Measurements from ENCODE around the gene RTF1. TPM values are rescaled to one million over a fixed set of nuclear protein-coding genes. Genes with fewer than 3 reads are reported as not detected.

RTF1 gene
- total RNA-seq, 1 donor from 2014 or later, result 7.6 TPM

- DNase-seq (ENCODE audit: low read depth) (no peak), FAIRE-seq (no peak)
- Histone ChIP-seq H3K36me3 (ENCODE audit: control insufficient read depth, insufficient read depth, low read length) (peaks cover 16% of the 10 kb centered on the region), H3K27me3 (ENCODE audit: control insufficient read depth, insufficient read depth, low read length) (no peaks in the 10 kb centered on the region), H3K4me3 (ENCODE audit: low read depth, low read length) (no peak overlapping the region)
- no peak for TF ChIP-seq CTCF (IDR thresholded peaks at IDR 0.05; ENCODE audit: insufficient read depth, low read length, severe bottlenecking)
Measured at GRCh38 chr15:41473418-41473817, 56.5 kb downstream of the RTF1 start.

- no peaks in the 10 kb centered on the region for H3K27me3 ChIP-seq (ENCODE audit: control insufficient read depth, insufficient read depth, low read length)
- no peak for DNase-seq (ENCODE audit: low read depth)
- no peak for FAIRE-seq
- H3K36me3 ChIP-seq (ENCODE audit: control insufficient read depth, insufficient read depth, low read length), result peaks cover 22% of the 10 kb centered on the region
- H3K4me3 ChIP-seq (ENCODE audit: low read depth, low read length), result no peak overlapping the region
- no peak for TF ChIP-seq CTCF (IDR thresholded peaks at IDR 0.05; ENCODE audit: insufficient read depth, low read length, severe bottlenecking)
Measured at GRCh38 chr15:41474436-41474835, 57.5 kb downstream of the RTF1 start.

- Histone ChIP-seq H3K36me3 (ENCODE audit: control insufficient read depth, insufficient read depth, low read length) (peaks cover 22% of the 10 kb centered on the region), H3K4me3 (ENCODE audit: low read depth, low read length) (no peak overlapping the region)
Measured at GRCh38 chr15:41474941-41475340, 58.0 kb downstream of the RTF1 start.

GRCh38 chr15:41476416-41477048 is 59.6 kb downstream of the RTF1 start:
- DNase-seq (ENCODE audit: low read depth) (no peak), FAIRE-seq (peak; percentile 60)
- peaks cover 20% of the 10 kb centered on the region for H3K36me3 ChIP-seq (ENCODE audit: control insufficient read depth, insufficient read depth, low read length)
- TF ChIP-seq CTCF (IDR thresholded peaks at IDR 0.05; ENCODE audit: insufficient read depth, low read length, severe bottlenecking), result no peak
- H3K4me3 ChIP-seq (ENCODE audit: low read depth, low read length), result no peak overlapping the region
- H3K27me3 ChIP-seq (ENCODE audit: control insufficient read depth, insufficient read depth, low read length), result no peaks in the 10 kb centered on the region

More at GRCh38 chr15:41474941-41475340, 58.0 kb downstream of the RTF1 start:
- no peaks in the 10 kb centered on the region for H3K27me3 ChIP-seq (ENCODE audit: control insufficient read depth, insufficient read depth, low read length)
- DNase-seq (ENCODE audit: low read depth) (no peak), FAIRE-seq (peak; percentile 52)
- TF ChIP-seq CTCF (IDR thresholded peaks at IDR 0.05; ENCODE audit: insufficient read depth, low read length, severe bottlenecking), result no peak

GRCh38 chr15:41480396-41481140 is 63.7 kb downstream of the RTF1 start:
- TF ChIP-seq CTCF (IDR thresholded peaks at IDR 0.05; ENCODE audit: insufficient read depth, low read length, severe bottlenecking), result no peak
- no peaks in the 10 kb centered on the region for H3K27me3 ChIP-seq (ENCODE audit: control insufficient read depth, insufficient read depth, low read length)
- DNase-seq (ENCODE audit: low read depth) (no peak), FAIRE-seq (no peak)
- no peak overlapping the region for H3K4me3 ChIP-seq (ENCODE audit: low read depth, low read length)
- peaks cover 16% of the 10 kb centered on the region for H3K36me3 ChIP-seq (ENCODE audit: control insufficient read depth, insufficient read depth, low read length)

All from bronchial epithelial cell (primary cell).